Bronchial epithelial cell (primary cell): Measurements from ENCODE around the gene GCLC. TPM values are rescaled to one million over a fixed set of nuclear protein-coding genes. Genes with fewer than 3 reads are reported as not detected.
"Not testable (repeated sequence)": the region's sequence is repeated elsewhere in the genome, so short reads cannot be mapped to it uniquely, and the experiment has no call there.

Source experiments
- DNase-seq: peaks from one replicate; pipeline ENCODE4 v3.0.0-alpha.2; 2010; ENCODE audit warnings: low read depth
- FAIRE-seq: peaks from 2 replicates; lab custom pipeline; 2011; peaks lifted over from hg19 to GRCh38; lab: Jason Lieb, UNC
- H3K27me3 ChIP-seq: 2 replicates; pipeline ENCODE4 v1.5.1; 2011; ENCODE audit warnings: low read length; ENCODE audit not compliant: control insufficient read depth, insufficient read depth
- H3K36me3 ChIP-seq: 2 replicates; pipeline ENCODE4 v1.5.1; 2011; ENCODE audit warnings: low read length; ENCODE audit not compliant: control insufficient read depth, insufficient read depth
- H3K4me3 ChIP-seq: 2 replicates; pipeline ENCODE4 v1.5.1; 2011; ENCODE audit warnings: mild to moderate bottlenecking, low read depth, low read length, control low read depth
- total RNA-seq: library from RNA; depleted of rRNA; stranded (reverse); fragments of >200 nt; gene quantifications from 2 replicates; pipeline ENCODE4 v1.2.1, GENCODE V29; 2014
- TF ChIP-seq, protein P1 (sequence below): IDR thresholded peaks from 2 replicates; pipeline ENCODE4 v1.5.1; 2011; ENCODE audit warnings: mild to moderate bottlenecking, moderate library complexity, low read length, control low read depth, inconsistent platforms; ENCODE audit not compliant: insufficient read depth, severe bottlenecking

GCLC gene
- total RNA-seq, 1 donor from 2014 or later = 74.8 TPM

DNA sequence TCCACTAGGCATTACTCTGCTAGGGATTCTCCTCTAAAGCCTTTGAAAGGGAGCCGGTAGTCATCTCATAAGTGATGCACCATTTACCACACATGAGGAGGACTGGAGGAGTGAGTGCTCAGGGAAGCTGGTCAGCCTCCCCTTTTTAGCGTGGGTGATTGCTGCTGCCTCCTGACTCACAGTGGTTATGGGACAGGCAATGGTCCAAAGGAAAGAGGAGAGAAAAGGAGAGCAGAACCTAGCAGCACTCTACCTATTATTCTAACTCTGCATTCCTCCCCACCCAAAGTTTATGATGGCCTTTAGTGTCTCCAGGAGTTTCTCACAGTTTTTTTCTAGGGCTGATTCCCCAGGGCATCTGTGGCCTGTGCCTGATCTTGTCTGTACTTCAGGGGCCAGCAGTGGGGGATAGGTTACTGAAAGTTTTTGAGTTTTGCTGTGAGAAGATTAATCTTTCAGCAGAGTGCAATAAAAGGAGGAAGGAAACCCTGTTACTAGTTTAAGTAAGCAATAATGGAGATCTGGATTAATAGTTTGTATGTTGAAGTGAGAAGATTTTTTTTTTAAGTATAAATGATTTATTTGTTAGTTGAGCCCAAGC lies 36.4 kb upstream of the GCLC start:
- TF ChIP-seq, protein P1, sequence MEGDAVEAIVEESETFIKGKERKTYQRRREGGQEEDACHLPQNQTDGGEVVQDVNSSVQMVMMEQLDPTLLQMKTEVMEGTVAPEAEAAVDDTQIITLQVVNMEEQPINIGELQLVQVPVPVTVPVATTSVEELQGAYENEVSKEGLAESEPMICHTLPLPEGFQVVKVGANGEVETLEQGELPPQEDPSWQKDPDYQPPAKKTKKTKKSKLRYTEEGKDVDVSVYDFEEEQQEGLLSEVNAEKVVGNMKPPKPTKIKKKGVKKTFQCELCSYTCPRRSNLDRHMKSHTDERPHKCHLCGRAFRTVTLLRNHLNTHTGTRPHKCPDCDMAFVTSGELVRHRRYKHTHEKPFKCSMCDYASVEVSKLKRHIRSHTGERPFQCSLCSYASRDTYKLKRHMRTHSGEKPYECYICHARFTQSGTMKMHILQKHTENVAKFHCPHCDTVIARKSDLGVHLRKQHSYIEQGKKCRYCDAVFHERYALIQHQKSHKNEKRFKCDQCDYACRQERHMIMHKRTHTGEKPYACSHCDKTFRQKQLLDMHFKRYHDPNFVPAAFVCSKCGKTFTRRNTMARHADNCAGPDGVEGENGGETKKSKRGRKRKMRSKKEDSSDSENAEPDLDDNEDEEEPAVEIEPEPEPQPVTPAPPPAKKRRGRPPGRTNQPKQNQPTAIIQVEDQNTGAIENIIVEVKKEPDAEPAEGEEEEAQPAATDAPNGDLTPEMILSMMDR = no peak
- FAIRE-seq = peak; percentile 47

DNA sequence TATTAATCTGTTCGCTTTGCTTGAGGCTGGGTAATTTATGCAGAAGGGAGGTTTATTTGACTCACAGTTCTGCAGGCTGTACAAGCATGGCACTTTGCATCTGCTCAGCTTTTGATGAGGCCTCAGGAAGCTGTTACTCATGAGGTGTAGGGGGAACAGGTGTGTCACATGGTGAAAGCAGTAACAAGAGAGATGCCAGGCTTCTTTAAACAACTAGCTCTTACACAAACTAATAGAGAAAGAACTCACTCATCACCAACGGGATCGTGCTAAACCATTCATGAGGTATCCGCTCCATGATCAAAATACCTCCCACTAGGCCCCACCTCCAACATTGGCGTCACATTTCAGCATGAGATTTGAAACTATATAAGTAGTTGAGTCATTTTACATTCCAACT lies 34.4 kb upstream of the GCLC start:
- no peak overlapping the region for H3K4me3 ChIP-seq
- DNase-seq (no peak), FAIRE-seq (no peak)
- H3K27me3 ChIP-seq = no peaks in the 10 kb centered on the region
- TF ChIP-seq, protein P1 = no peak
- H3K36me3 ChIP-seq = no peaks in the 10 kb centered on the region

More for the DNA sequence above, 36.4 kb upstream of the GCLC start:
- H3K4me3 ChIP-seq = no peak overlapping the region
- H3K27me3 ChIP-seq = no peaks in the 10 kb centered on the region
- DNase-seq = peak; percentile 61
- H3K36me3 ChIP-seq = no peaks in the 10 kb centered on the region

DNA sequence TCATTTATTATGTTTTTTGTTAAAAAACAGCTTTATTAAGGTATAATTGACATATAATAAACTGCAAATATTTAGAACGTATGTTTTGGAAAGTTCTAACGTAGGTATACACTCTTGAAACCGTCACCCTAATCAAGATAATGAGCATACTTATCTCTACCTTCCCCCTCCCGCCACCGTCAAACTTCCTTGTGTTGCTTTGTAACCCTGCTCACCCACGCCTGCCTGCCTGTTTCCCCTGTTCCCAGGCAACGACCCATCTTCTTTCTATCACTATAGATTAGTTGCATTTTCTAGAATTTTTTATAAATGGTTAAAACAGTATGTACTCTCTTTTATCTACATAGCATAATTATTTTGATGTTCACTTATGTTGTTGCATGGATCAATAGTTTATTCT lies 33.5 kb upstream of the GCLC start:
- DNase-seq = no peak
- Histone ChIP-seq H3K4me3 (no peak overlapping the region), H3K27me3 (no peaks in the 10 kb centered on the region), H3K36me3 (no peaks in the 10 kb centered on the region)
- FAIRE-seq = no peak
- TF ChIP-seq, protein P1 = no peak

DNA sequence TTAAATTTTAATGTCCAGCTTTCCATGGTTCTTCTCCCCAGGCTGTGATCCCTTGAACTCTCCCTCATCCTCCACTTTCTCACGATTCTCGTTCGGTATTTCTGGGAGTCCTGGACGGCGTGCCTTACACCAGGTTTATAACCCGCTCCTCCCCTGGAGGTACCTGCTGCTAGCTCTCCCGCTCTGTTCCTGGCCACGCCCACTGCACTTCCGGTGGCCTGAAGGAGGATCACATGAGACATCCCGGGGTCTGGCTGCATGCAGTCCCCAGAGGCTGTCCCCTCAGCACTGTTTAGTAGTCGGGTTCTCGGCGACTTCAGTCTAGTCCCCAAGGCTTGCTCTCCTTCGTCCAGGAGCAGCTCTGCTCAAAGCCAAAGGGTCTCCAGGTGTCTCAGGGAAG lies 28.4 kb upstream of the GCLC start:
- no peaks in the 10 kb centered on the region for H3K27me3 ChIP-seq
- H3K4me3 ChIP-seq = no peak overlapping the region
- H3K36me3 ChIP-seq = no peaks in the 10 kb centered on the region
- DNase-seq (no peak), FAIRE-seq (no peak)
- TF ChIP-seq, protein P1 = no peak

DNA sequence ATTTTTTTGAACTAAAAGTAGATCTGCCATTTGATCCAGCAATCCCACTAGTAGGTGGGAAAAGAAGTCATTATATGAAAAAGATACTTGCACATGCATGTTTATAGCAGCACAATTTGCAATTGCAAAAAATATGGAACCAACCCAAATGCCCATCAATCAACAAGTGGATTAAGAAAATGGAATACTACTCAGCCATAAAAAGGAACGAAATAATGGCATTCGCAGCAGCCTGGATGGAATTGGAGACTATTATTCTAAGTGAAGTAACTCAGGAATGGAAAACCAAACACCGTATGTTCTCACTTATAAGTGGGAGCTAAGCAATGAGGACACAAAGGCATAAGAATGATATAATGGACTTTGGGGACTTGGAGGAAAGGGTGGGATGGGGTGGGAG lies 27.5 kb upstream of the GCLC start:
- FAIRE-seq, H3K36me3 ChIP-seq, H3K4me3 ChIP-seq, DNase-seq, H3K27me3 ChIP-seq: not testable (repeated sequence)

DNA sequence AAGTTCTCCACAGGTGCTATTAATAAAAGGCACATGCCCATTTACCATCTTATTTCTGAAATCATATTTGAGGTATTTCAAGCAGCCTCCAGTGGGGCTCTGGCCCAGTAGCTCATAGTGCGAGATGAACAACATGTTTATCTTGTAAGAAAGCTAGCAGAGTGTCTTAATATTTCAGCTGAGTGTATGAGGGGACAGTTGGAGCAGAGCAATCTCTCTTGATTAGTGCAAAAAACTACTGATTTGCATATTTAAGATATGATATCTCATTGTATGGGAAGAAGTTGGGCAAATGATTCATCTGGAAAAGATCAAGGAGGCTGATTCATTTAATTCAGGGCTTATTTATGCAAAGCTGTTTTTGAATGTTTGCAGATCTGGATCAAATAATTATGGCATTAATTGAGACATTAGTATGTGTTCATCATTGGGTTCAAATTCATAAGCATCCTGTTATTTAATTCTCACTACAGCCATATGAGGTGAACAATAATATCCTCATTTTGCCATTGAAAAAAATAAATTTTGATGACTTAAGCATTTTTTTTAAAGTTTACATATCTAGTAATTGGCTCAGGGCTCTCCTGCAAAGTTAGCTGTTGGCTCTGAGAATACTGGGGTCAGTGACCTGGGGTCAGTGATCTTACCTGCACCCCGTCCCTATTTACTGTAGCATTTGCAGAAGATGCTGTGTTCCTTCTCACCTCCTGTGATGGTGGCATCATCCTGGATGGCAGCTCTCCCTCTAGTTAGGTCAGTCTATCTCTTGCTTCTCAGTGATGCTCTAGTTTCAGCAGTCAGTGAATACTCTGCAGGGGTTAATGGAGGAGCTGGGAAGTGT lies 24.1 kb upstream of the GCLC start:
- Histone ChIP-seq H3K36me3 (no peaks in the 10 kb centered on the region), H3K27me3 (no peaks in the 10 kb centered on the region), H3K4me3 (no peak overlapping the region)
- DNase-seq (peak; percentile 50), FAIRE-seq (no peak)
- TF ChIP-seq, protein P1 = no peak
